ENCODE measurements around the gene CCDC177.

CCDC177 gene

GRCh38 chr14:69532561-69533340, 41.9 kb downstream of the CCDC177 start:
- Histone ChIP-seq H2AFZ (ENCODE audit: low read depth, low read length, severe bottlenecking) (no peak overlapping the region), H3K9ac (ENCODE audit: low read length) (no peak overlapping the region), H3K9me2 (replicated peaks; ENCODE audit: insufficient read depth, low read length) (no peaks in the 10 kb centered on the region), H3K27ac (ENCODE audit: low read depth, low read length) (no peak overlapping the region), H3K79me2 (ENCODE audit: insufficient read depth, low read length) (no peaks in the 10 kb centered on the region), H3K9me3 (ENCODE audit: insufficient read depth, low read length) (no peaks in the 10 kb centered on the region), H3K4me2 (ENCODE audit: low read depth, low read length, poor library complexity, severe bottlenecking) (no peak overlapping the region), H3F3A (ENCODE audit: insufficient read depth) (no peaks in the 10 kb centered on the region), H3K27me3 (ENCODE audit: low read length) (no peaks in the 10 kb centered on the region), H3K36me3 (ENCODE audit: low read length) (no peaks in the 10 kb centered on the region), H3K4me3 (ENCODE audit: insufficient read depth, low read length, poor library complexity, severe bottlenecking) (no peak overlapping the region), H4K20me1 (ENCODE audit: low read depth, low read length) (no peaks in the 10 kb centered on the region)
- no peak for TF ChIP-seq EZH2phosphoT487 (conservative IDR thresholded peaks at IDR 0.05; ENCODE audit: low read length)
- TF ChIP-seq CTCF (IDR thresholded peaks at IDR 0.05; ENCODE audit: insufficient read depth, low read length, poor library complexity, severe bottlenecking): no peak

- Histone ChIP-seq H2AFZ (ENCODE audit: low read depth, low read length, severe bottlenecking) (no peak overlapping the region), H3K27ac (ENCODE audit: low read depth, low read length) (no peak overlapping the region)
Measured at GRCh38 chr14:69531135-69531534, 43.5 kb downstream of the CCDC177 start.

GRCh38 chr14:69530095-69530494, 44.6 kb downstream of the CCDC177 start:
- H3K9me2 ChIP-seq (replicated peaks; ENCODE audit: insufficient read depth, low read length): no peaks in the 10 kb centered on the region
- no peaks in the 10 kb centered on the region for H3K27me3 ChIP-seq (ENCODE audit: low read length)
- H3K79me2 ChIP-seq (ENCODE audit: insufficient read depth, low read length): no peaks in the 10 kb centered on the region
- H3K27ac ChIP-seq (ENCODE audit: low read depth, low read length): no peak overlapping the region
- no peak overlapping the region for H2AFZ ChIP-seq (ENCODE audit: low read depth, low read length, severe bottlenecking)
- H3K4me2 ChIP-seq (ENCODE audit: low read depth, low read length, poor library complexity, severe bottlenecking): no peak overlapping the region
- H3F3A ChIP-seq (ENCODE audit: insufficient read depth): no peaks in the 10 kb centered on the region
- no peak for TF ChIP-seq EZH2phosphoT487 (conservative IDR thresholded peaks at IDR 0.05; ENCODE audit: low read length)
- no peak for TF ChIP-seq CTCF (IDR thresholded peaks at IDR 0.05; ENCODE audit: insufficient read depth, low read length, poor library complexity, severe bottlenecking)
- H3K9me3 ChIP-seq (ENCODE audit: insufficient read depth, low read length): no peaks in the 10 kb centered on the region
- no peak overlapping the region for H3K4me3 ChIP-seq (ENCODE audit: insufficient read depth, low read length, poor library complexity, severe bottlenecking)
- no peaks in the 10 kb centered on the region for H3K36me3 ChIP-seq (ENCODE audit: low read length)
- H3K9ac ChIP-seq (ENCODE audit: low read length): no peak overlapping the region
- no peaks in the 10 kb centered on the region for H4K20me1 ChIP-seq (ENCODE audit: low read depth, low read length)

More at GRCh38 chr14:69531135-69531534, 43.5 kb downstream of the CCDC177 start:
- H3K79me2 ChIP-seq (ENCODE audit: insufficient read depth, low read length): no peaks in the 10 kb centered on the region
- no peaks in the 10 kb centered on the region for H3F3A ChIP-seq (ENCODE audit: insufficient read depth)
- no peak overlapping the region for H3K4me2 ChIP-seq (ENCODE audit: low read depth, low read length, poor library complexity, severe bottlenecking)
- no peak overlapping the region for H3K9ac ChIP-seq (ENCODE audit: low read length)
- no peak overlapping the region for H3K4me3 ChIP-seq (ENCODE audit: insufficient read depth, low read length, poor library complexity, severe bottlenecking)
- no peaks in the 10 kb centered on the region for H3K9me2 ChIP-seq (replicated peaks; ENCODE audit: insufficient read depth, low read length)
- no peaks in the 10 kb centered on the region for H3K9me3 ChIP-seq (ENCODE audit: insufficient read depth, low read length)
- H3K36me3 ChIP-seq (ENCODE audit: low read length): no peaks in the 10 kb centered on the region
- no peaks in the 10 kb centered on the region for H3K27me3 ChIP-seq (ENCODE audit: low read length)
- H4K20me1 ChIP-seq (ENCODE audit: low read depth, low read length): no peaks in the 10 kb centered on the region
- TF ChIP-seq EZH2phosphoT487 (conservative IDR thresholded peaks at IDR 0.05; ENCODE audit: low read length): no peak
- TF ChIP-seq CTCF (IDR thresholded peaks at IDR 0.05; ENCODE audit: insufficient read depth, low read length, poor library complexity, severe bottlenecking): no peak

All from SU-DHL-6 (cell line).